Testis (tissue), 3 donors: ENCODE results near the gene NUP35. TPM values are rescaled to one million over a fixed set of nuclear protein-coding genes. Genes with fewer than 3 reads are reported as not detected.

Experiments
- DNase-seq: peaks from one replicate; pipeline ENCODE4 v3.0.0-alpha.2; 2019
- H3K27ac ChIP-seq, 2 donors: fragments of 200-600 bp; sonication (generic); one replicate each; pipeline ENCODE4 v1.5.1; 2019
- H3K27me3 ChIP-seq: fragments of 200-600 bp; sonication (generic); one replicate; pipeline ENCODE4 v1.5.1; 2019
- H3K36me3 ChIP-seq: fragments of 200-600 bp; sonication (generic); one replicate; pipeline ENCODE4 v1.5.1; 2017; ENCODE audit warnings: low read depth; ENCODE audit errors: missing control alignments
- H3K4me1 ChIP-seq: fragments of 200-600 bp; sonication (generic); one replicate; pipeline ENCODE4 v1.5.1; 2019
- H3K4me3 ChIP-seq, 2 donors: fragments of 200-600 bp; sonication (generic); one replicate each; pipeline ENCODE4 v1.5.1; 2017 to 2019
- H3K9me3 ChIP-seq: fragments of 200-600 bp; sonication (generic); one replicate; pipeline ENCODE4 v1.5.1; 2017
- CTCF ChIP-seq, 3 experiments: fragments of 450-650 bp in 2 of 3; fragments of 200-600 bp in 1 of 3; sonication (generic) in 1 of 3; IDR thresholded peaks; one replicate each; pipeline ENCODE4 v1.5.1; 2016 to 2019; ENCODE audit warnings: antibody characterized with exemption in 3 of 3, mild to moderate bottlenecking in 2 of 3, moderate library complexity in 1 of 3
- POLR2A ChIP-seq: fragments of 450-650 bp; IDR thresholded peaks from one replicate; pipeline ENCODE4 v1.6.1; 2017; ENCODE audit warnings: antibody characterized with exemption, mild to moderate bottlenecking, moderate library complexity
- WGBS, 2 donors: methylation state at CpG; one replicate each; pipeline ENCODE4 v1.1.5; 2018; 5-methylcytosine and 5-hydroxymethylcytosine counted together
- intact Hi-C: fragments of 100-400 bp; cut with DNase I; formaldehyde crosslinking; loops from one replicate; pipeline ENCODE4 v1.15.1; 2023; ENCODE audit warnings: low total_unique reads
- polyA plus RNA-seq: library from polyadenylated mRNA; stranded (reverse); fragments of 350-450 nt; fragmentation: Illumina TruSeq; extraction: RNeasy Lipid Tissue Mini Kit (QIAGEN cat#74804); gene quantifications from one replicate; pipeline ENCODE4 v1.2.3, GENCODE V29; 2014; ENCODE audit warnings: low read depth, low replicate concordance; ENCODE audit not compliant: insufficient read depth
- total RNA-seq, 2 donors: library from RNA; depleted of rRNA; stranded (reverse); fragments of >200 nt; gene quantifications; one replicate each; pipeline ENCODE4 v1.2.3, GENCODE V29; 2016

The NUP35 gene
- total and polyA plus RNA-seq, 3 donors from 2014 or later, result 29.9 to 54.8 (median 35.9) TPM

- Histone ChIP-seq H3K36me3 (no peaks in the 10 kb centered on the region), H3K27me3 (no peaks in the 10 kb centered on the region), H3K4me3 (no peak overlapping the region), H3K27ac (no peak overlapping the region), H3K9me3 (no peaks in the 10 kb centered on the region), H3K4me1 (no peaks in the 10 kb centered on the region)
- no peak for DNase-seq
- TF ChIP-seq CTCF (IDR thresholded peaks at IDR 0.05) (no peak), POLR2A (no peak)
- intact Hi-C loops, result no loop called here
- 62 to 70% methylated on average over 2 of the region's 2 CpGs for WGBS, 2 donors
Observed at GRCh38 chr2:183093857-183094657, 30.2 kb upstream of the NUP35 start.

- Histone ChIP-seq H3K27ac (no peak overlapping the region), H3K4me1 (no peaks in the 10 kb centered on the region), H3K4me3 (no peak overlapping the region), H3K27me3 (no peaks in the 10 kb centered on the region), H3K9me3 (no peaks in the 10 kb centered on the region), H3K36me3 (no peaks in the 10 kb centered on the region)
- TF ChIP-seq POLR2A (no peak), CTCF (IDR thresholded peaks at IDR 0.05) (no peak)
- intact Hi-C loops, result no loop called here
- DNase-seq, result no peak
- 66 to 68% methylated on average over 4 of the region's 4 CpGs for WGBS, 2 donors
Observed at GRCh38 chr2:183105402-183106134, 18.7 kb upstream of the NUP35 start.

DNA sequence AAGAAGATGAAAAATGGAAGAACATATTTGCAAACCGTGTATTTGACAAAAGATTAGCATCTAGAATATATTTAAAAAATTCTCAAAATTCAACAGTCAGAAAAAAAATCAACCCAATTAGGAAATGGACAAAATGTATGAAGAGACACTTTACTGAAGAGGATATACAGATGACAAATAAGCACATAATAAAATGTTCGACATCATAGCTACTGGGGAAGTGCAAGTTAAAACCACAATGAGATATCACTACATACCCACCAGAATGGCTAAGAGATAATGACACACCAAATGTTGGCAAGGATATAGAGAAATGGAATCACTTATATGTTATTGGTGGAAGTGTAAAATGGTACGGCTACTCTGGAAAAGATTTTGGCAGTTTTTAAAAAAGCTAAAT lies 11.7 kb upstream of the NUP35 start:
- no peak for TF ChIP-seq POLR2A
- TF ChIP-seq CTCF (IDR thresholded peaks at IDR 0.05), result no peak
- Histone ChIP-seq H3K9me3 (no peaks in the 10 kb centered on the region), H3K27me3 (no peaks in the 10 kb centered on the region), H3K27ac (no peak overlapping the region), H3K4me3 (no peak overlapping the region), H3K36me3 (no peaks in the 10 kb centered on the region), H3K4me1 (no peaks in the 10 kb centered on the region)
- DNase-seq, result no peak
- intact Hi-C loops, result no loop called here
- 87 to 88% methylated on average over 3 of the region's 3 CpGs for WGBS, 2 donors

- no peak overlapping the region for H3K27ac ChIP-seq
- no peak overlapping the region for H3K4me3 ChIP-seq
- WGBS, 2 donors, result 54 to 66% methylated on average over 2 of the region's 2 CpGs
- no peaks in the 10 kb centered on the region for H3K9me3 ChIP-seq
- H3K4me1 ChIP-seq, result no peaks in the 10 kb centered on the region
- intact Hi-C loops, result no loop called here
- TF ChIP-seq POLR2A (no peak), CTCF (IDR thresholded peaks at IDR 0.05) (no peak)
- DNase-seq, result no peak
- no peaks in the 10 kb centered on the region for H3K36me3 ChIP-seq
- no peaks in the 10 kb centered on the region for H3K27me3 ChIP-seq
Observed at GRCh38 chr2:183113630-183114029, 10.6 kb upstream of the NUP35 start.
